Breast epithelium (tissue), 4 donors: ENCODE data around the gene GORASP1. TPM values are rescaled to one million over a fixed set of nuclear protein-coding genes. Genes with fewer than 3 reads are reported as not detected.

Source experiments
- DNase-seq, 2 donors: peaks; one replicate each; pipeline ENCODE4 v3.0.0-alpha.2; 2019; ENCODE audit warnings: low spot score in 2 of 2
- H3K27ac ChIP-seq, 2 donors: fragments of 200-600 bp; sonication (generic) in 1 of 2; one replicate each; pipeline ENCODE4 v1.5.1; 2016 to 2019; ENCODE audit warnings: mild to moderate bottlenecking in 1 of 2
- H3K27me3 ChIP-seq, 2 donors: fragments of 200-600 bp; sonication (generic) in 1 of 2; one replicate each; pipeline versions ENCODE4 v1.5.1 to v1.6.0; 2017 to 2019; ENCODE audit warnings: control low read depth in 1 of 2, mild to moderate bottlenecking in 1 of 2
- H3K36me3 ChIP-seq: fragments of 200-600 bp; one replicate; pipeline ENCODE4 v1.5.1; 2019
- H3K4me1 ChIP-seq, 2 donors: fragments of 200-600 bp; sonication (generic); one replicate each; pipeline ENCODE4 v1.5.1; 2016 to 2019; ENCODE audit warnings: control low read depth in 1 of 2
- H3K4me3 ChIP-seq, 3 donors: fragments of 200-600 bp; sonication (generic); 1 replicate in 2 of 3; 2 replicates in 1 of 3; pipeline ENCODE4 v1.5.1; 2016 to 2019; ENCODE audit warnings: mild to moderate bottlenecking in 3 of 3, moderate library complexity in 2 of 3
- H3K9me3 ChIP-seq, 2 donors: fragments of 200-600 bp; sonication (generic) in 1 of 2; one replicate each; pipeline ENCODE4 v1.5.1; 2016 to 2019; ENCODE audit warnings: control low read depth in 1 of 2
- CTCF ChIP-seq, 3 donors: fragments of 450-650 bp; IDR thresholded peaks; one replicate each; pipeline ENCODE4 v1.5.1; 2016 to 2017; ENCODE audit warnings: antibody characterized with exemption in 3 of 3, mild to moderate bottlenecking in 3 of 3, moderate library complexity in 3 of 3
- POLR2A ChIP-seq: fragments of 450-650 bp; IDR thresholded peaks from one replicate; pipeline ENCODE4 v1.6.1; 2016; ENCODE audit warnings: antibody characterized with exemption, mild to moderate bottlenecking, moderate library complexity
- POLR2AphosphoS5 ChIP-seq, 3 donors: sonication (generic); formaldehyde crosslinking; IDR thresholded peaks; one replicate each; pipeline ENCODE4 v1.6.1; 2017; ENCODE audit warnings: antibody characterized with exemption in 3 of 3
- intact Hi-C: fragments of 100-400 bp; cut with DNase I; formaldehyde crosslinking; loops from one replicate; pipeline ENCODE4 v1.15.1; 2023; ENCODE audit warnings: low total_unique reads
- total RNA-seq, 3 donors: library from RNA; depleted of rRNA; stranded (reverse); fragments of >200 nt; gene quantifications; one replicate each; pipeline ENCODE4 v1.1.0, GENCODE V29; 2016

Gene GORASP1
- total RNA-seq, 3 donors from 2014 or later = 58.2 to 98.8 (median 77.3) TPM

- peaks cover 17% of the 10 kb centered on the region for H3K36me3 ChIP-seq
- H3K27ac ChIP-seq = peak overlapping the region; percentile 65 to 89
- H3K27me3 ChIP-seq = no peaks in the 10 kb centered on the region
- intact Hi-C loops = no loop called here
- H3K4me1 ChIP-seq = no peaks in the 10 kb centered on the region
- H3K9me3 ChIP-seq = no peaks in the 10 kb centered on the region
- TF ChIP-seq POLR2AphosphoS5 (IDR thresholded peaks at IDR 0.05) (no peak), CTCF (IDR thresholded peaks at IDR 0.05) (no peak), POLR2A (no peak)
- DNase-seq = no peak
- no peak overlapping the region for H3K4me3 ChIP-seq
Measured at GRCh38 chr3:39095778-39096177, 11.6 kb downstream of the GORASP1 start.

- no peak for DNase-seq
- peak overlapping the region; percentile 65 to 89 for H3K27ac ChIP-seq
- H3K4me1 ChIP-seq = no peaks in the 10 kb centered on the region
- TF ChIP-seq CTCF (IDR thresholded peaks at IDR 0.05) (no peak), POLR2AphosphoS5 (IDR thresholded peaks at IDR 0.05) (no peak), POLR2A (no peak)
- no peaks in the 10 kb centered on the region for H3K9me3 ChIP-seq
- H3K27me3 ChIP-seq = no peaks in the 10 kb centered on the region
- intact Hi-C loops = no loop called here
- peaks cover 17% of the 10 kb centered on the region for H3K36me3 ChIP-seq
- H3K4me3 ChIP-seq = no peak overlapping the region
Measured at GRCh38 chr3:39094851-39095677, 12.4 kb downstream of the GORASP1 start.

- H3K36me3 ChIP-seq = peaks cover 5% of the 10 kb centered on the region
- TF ChIP-seq POLR2A (no peak), CTCF (IDR thresholded peaks at IDR 0.05) (no peak), POLR2AphosphoS5 (IDR thresholded peaks at IDR 0.05) (no peak)
- DNase-seq = no peak
Measured at GRCh38 chr3:39090922-39091321, 16.5 kb downstream of the GORASP1 start.

GRCh38 chr3:39088889-39089288, 18.5 kb downstream of the GORASP1 start:
- TF ChIP-seq CTCF (IDR thresholded peaks at IDR 0.05) = no peak
- TF ChIP-seq POLR2A = no peak
- TF ChIP-seq POLR2AphosphoS5 (IDR thresholded peaks at IDR 0.05) = no peak
- H3K4me3 ChIP-seq = no peak overlapping the region
- intact Hi-C loops = no loop called here
- H3K9me3 ChIP-seq = no peaks in the 10 kb centered on the region
- H3K4me1 ChIP-seq = no peaks in the 10 kb centered on the region
- no peak overlapping the region for H3K27ac ChIP-seq
- no peak for DNase-seq
- peaks cover 5% of the 10 kb centered on the region for H3K36me3 ChIP-seq
- no peaks in the 10 kb centered on the region for H3K27me3 ChIP-seq

More at GRCh38 chr3:39090922-39091321, 16.5 kb downstream of the GORASP1 start:
- no peak overlapping the region for H3K4me3 ChIP-seq
- no peak overlapping the region for H3K27ac ChIP-seq
- intact Hi-C loops = no loop called here
- H3K27me3 ChIP-seq = no peaks in the 10 kb centered on the region
- H3K9me3 ChIP-seq = no peaks in the 10 kb centered on the region
- no peaks in the 10 kb centered on the region for H3K4me1 ChIP-seq

- Histone ChIP-seq H3K36me3 (peaks cover 5% of the 10 kb centered on the region), H3K9me3 (no peaks in the 10 kb centered on the region), H3K4me3 (no peak overlapping the region), H3K4me1 (no peaks in the 10 kb centered on the region), H3K27me3 (no peaks in the 10 kb centered on the region), H3K27ac (no peak overlapping the region)
- no peak for DNase-seq
- intact Hi-C loops = no loop called here
- TF ChIP-seq CTCF (IDR thresholded peaks at IDR 0.05) (no peak), POLR2A (no peak), POLR2AphosphoS5 (IDR thresholded peaks at IDR 0.05) (no peak)
Measured at GRCh38 chr3:39088456-39088855, 19.0 kb downstream of the GORASP1 start.
